ENCODE measurements around the gene PHYH.

DNA sequence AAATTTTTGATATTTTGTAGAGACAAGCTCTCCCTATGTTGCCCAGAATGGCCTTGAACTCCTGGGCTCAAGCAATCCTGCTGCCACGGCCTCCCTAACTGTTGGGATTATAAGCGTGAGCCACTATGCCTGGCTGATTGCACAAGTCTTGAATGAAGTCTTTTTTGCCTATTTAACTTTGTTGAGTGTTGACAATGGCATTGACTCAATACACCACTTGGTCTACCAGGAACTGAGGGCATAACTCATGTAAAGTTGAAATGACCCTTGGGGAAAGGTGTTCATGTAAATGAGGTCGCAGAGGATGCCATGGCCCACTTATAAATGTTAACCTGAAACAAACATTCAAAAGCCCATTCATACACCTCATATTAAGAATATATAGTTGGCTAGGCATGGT lies 58.3 kb downstream of the PHYH start:
- TF ChIP-seq CTCF (IDR thresholded peaks at IDR 0.05; ENCODE audit: insufficient read depth, low read length) (no peak), POLR2AphosphoS5 (IDR thresholded peaks at IDR 0.05; ENCODE audit: low read depth) (no peak)
- TF ChIP-seq, protein P1, sequence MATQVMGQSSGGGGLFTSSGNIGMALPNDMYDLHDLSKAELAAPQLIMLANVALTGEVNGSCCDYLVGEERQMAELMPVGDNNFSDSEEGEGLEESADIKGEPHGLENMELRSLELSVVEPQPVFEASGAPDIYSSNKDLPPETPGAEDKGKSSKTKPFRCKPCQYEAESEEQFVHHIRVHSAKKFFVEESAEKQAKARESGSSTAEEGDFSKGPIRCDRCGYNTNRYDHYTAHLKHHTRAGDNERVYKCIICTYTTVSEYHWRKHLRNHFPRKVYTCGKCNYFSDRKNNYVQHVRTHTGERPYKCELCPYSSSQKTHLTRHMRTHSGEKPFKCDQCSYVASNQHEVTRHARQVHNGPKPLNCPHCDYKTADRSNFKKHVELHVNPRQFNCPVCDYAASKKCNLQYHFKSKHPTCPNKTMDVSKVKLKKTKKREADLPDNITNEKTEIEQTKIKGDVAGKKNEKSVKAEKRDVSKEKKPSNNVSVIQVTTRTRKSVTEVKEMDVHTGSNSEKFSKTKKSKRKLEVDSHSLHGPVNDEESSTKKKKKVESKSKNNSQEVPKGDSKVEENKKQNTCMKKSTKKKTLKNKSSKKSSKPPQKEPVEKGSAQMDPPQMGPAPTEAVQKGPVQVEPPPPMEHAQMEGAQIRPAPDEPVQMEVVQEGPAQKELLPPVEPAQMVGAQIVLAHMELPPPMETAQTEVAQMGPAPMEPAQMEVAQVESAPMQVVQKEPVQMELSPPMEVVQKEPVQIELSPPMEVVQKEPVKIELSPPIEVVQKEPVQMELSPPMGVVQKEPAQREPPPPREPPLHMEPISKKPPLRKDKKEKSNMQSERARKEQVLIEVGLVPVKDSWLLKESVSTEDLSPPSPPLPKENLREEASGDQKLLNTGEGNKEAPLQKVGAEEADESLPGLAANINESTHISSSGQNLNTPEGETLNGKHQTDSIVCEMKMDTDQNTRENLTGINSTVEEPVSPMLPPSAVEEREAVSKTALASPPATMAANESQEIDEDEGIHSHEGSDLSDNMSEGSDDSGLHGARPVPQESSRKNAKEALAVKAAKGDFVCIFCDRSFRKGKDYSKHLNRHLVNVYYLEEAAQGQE (IDR thresholded peaks at IDR 0.05; ENCODE audit: insufficient replicate concordance, low read depth), result no peak

Data from HL-60 (cell line).